HCT116 (cell line): ENCODE results near the gene RTL10. TPM values are rescaled to one million over a fixed set of nuclear protein-coding genes. Genes with fewer than 3 reads are reported as not detected.

Experiments
- ATAC-seq: fragments of 200-7000 bp; cut with Tn5 transposase; 2 replicates; pipeline ENCODE4 v1.9.1; 2020; ENCODE audit warnings: mild to moderate bottlenecking, moderate library complexity
- BruUV-seq: library from RNA; stranded (reverse); fragments of 400-500 nt; replicated peaks from 2 replicates; lab custom pipeline; 2021; lab: Mats Ljungman, UMichigan
- CTCF ChIA-PET: fragments of 300-600 bp; sonication (Branson Sonifier 250); formaldehyde crosslinking; loops from one replicate; lab custom pipeline; 2021; ENCODE audit warnings: antibody characterized with exemption; lab: Charles Lee
- POLR2A ChIA-PET: fragments of 300-600, 350-600 bp; sonication (Branson Sonifier 250); formaldehyde crosslinking; loops from one replicate; lab custom pipeline; 2021; ENCODE audit warnings: antibody characterized with exemption; lab: Charles Lee
- RAD21 ChIA-PET, 2 experiments: fragments of 300-600 bp; sonication (Branson Sonifier 250); formaldehyde crosslinking; loops; one replicate each; lab custom pipeline; 2023; ENCODE audit warnings: low total read pairs in 2 of 2; ENCODE audit not compliant: uncharacterized antibody in 2 of 2, unreplicated experiment in 2 of 2, low non-redundant PET in 1 of 2; lab: Charles Lee
- DNase-seq: peaks from one replicate; pipeline ENCODE4 v3.0.0-alpha.2; 2010; ENCODE audit warnings: low read depth, low spot score
- H2AFZ ChIP-seq: fragments of 200-600 bp; shearing (Covaris generic), sonication (generic); 2 replicates; pipeline ENCODE4 v1.6.1; 2017; ENCODE audit warnings: low read depth, mixed run types, mixed read lengths, antibody characterized with exemption, low read length; ENCODE audit not compliant: poor library complexity, severe bottlenecking
- H3K27ac ChIP-seq: 2 replicates; pipeline ENCODE4 v1.5.1; 2012; ENCODE audit warnings: low read depth, low read length
- H3K27me3 ChIP-seq: fragments of 200-600 bp; sonication (generic); 2 replicates; pipeline ENCODE4 v1.6.1; 2016; ENCODE audit warnings: mixed run types, low read length, mixed read lengths; ENCODE audit not compliant: insufficient read depth
- H3K36me3 ChIP-seq, 2 experiments: fragments of 200-500 bp in 1 of 2; fragments of 200-600 bp in 1 of 2; sonication (Bioruptor generic) in 1 of 2; sonication (generic) in 1 of 2; 2 replicates each; pipeline versions ENCODE4 v1.5.1 to v1.6.1; 2014 to 2016; ENCODE audit warnings: low read length in 2 of 2, inconsistent platforms in 1 of 2, mixed read lengths in 1 of 2, mixed run types in 1 of 2; ENCODE audit not compliant: insufficient read depth in 2 of 2, control insufficient read depth in 1 of 2
- H3K4me1 ChIP-seq, 2 experiments: fragments of 200-600 bp in 1 of 2; sonication (generic) in 1 of 2; 2 replicates each; pipeline versions ENCODE4 v1.5.1 to v1.6.1; 2012 to 2017; ENCODE audit warnings: low read length in 2 of 2, inconsistent platforms in 1 of 2, mild to moderate bottlenecking in 1 of 2, mixed read lengths in 1 of 2, mixed run types in 1 of 2, moderate library complexity in 1 of 2; ENCODE audit not compliant: insufficient read depth in 2 of 2, control insufficient read depth in 1 of 2
- H3K4me2 ChIP-seq: fragments of 200-600 bp; sonication (generic); 2 replicates; pipeline ENCODE4 v1.6.1; 2017; ENCODE audit warnings: mixed run types, low read length, mixed read lengths
- H3K4me3 ChIP-seq, 2 experiments: fragments of 200-600 bp in 1 of 2; sonication (generic) in 1 of 2; replicated peaks in 1 of 2; 2 replicates each; pipeline ENCODE4 v1.5.1; 2011 to 2016; ENCODE audit warnings: low read length in 2 of 2, control low read depth in 1 of 2, low read depth in 1 of 2, mild to moderate bottlenecking in 1 of 2, mixed read lengths in 1 of 2, mixed run types in 1 of 2
- H3K79me2 ChIP-seq: fragments of 200-600 bp; sonication (generic); 2 replicates; pipeline ENCODE4 v1.6.1; 2017; ENCODE audit warnings: mild to moderate bottlenecking, mixed run types, low read length, moderate library complexity, mixed read lengths; ENCODE audit not compliant: insufficient read depth
- H3K9ac ChIP-seq: fragments of 200-600 bp; sonication (generic); 2 replicates; pipeline ENCODE4 v1.6.1; 2016; ENCODE audit warnings: low read length, mixed read lengths
- H3K9me2 ChIP-seq: fragments of 200-600 bp; sonication (generic), shearing (Covaris generic); 2 replicates; pipeline ENCODE4 v1.6.1; 2017; ENCODE audit warnings: mixed run types, mild to moderate bottlenecking, moderate library complexity; ENCODE audit not compliant: insufficient read depth
- H3K9me3 ChIP-seq, 2 experiments: fragments of 200-500 bp in 1 of 2; fragments of 200-600 bp in 1 of 2; sonication (Bioruptor generic) in 1 of 2; sonication (generic) in 1 of 2; 2 replicates each; pipeline ENCODE4 v1.6.1; 2014 to 2017; ENCODE audit warnings: low read length in 2 of 2, mixed read lengths in 2 of 2, inconsistent platforms in 1 of 2, low read depth in 1 of 2, mild to moderate bottlenecking in 1 of 2, mixed run types in 1 of 2, moderate library complexity in 1 of 2; ENCODE audit not compliant: control insufficient read depth in 1 of 2, insufficient read depth in 1 of 2
- H4K20me1 ChIP-seq: fragments of 200-600 bp; sonication (generic), shearing (Covaris generic); 2 replicates; pipeline ENCODE4 v1.6.1; 2017; ENCODE audit warnings: mixed run types, mild to moderate bottlenecking, moderate library complexity; ENCODE audit not compliant: insufficient read depth
- CBX3 ChIP-seq: IDR thresholded peaks from 2 replicates; pipeline ENCODE4 v1.6.1; 2012; ENCODE audit warnings: low read depth
- EGR1 ChIP-seq: IDR thresholded peaks from 2 replicates; pipeline ENCODE4 v1.6.1; 2012; ENCODE audit warnings: low read depth
- ELF1 ChIP-seq: IDR thresholded peaks from 2 replicates; pipeline ENCODE4 v1.6.1; 2012; ENCODE audit warnings: low read depth, borderline replicate concordance
- EZH2phosphoT487 ChIP-seq: fragments of 200-600 bp; IDR thresholded peaks from 2 replicates; pipeline ENCODE4 v1.6.1; 2018; ENCODE audit warnings: antibody characterized with exemption, borderline replicate concordance
- JUND ChIP-seq: IDR thresholded peaks from 2 replicates; pipeline ENCODE4 v1.6.1; 2012
- POLR2AphosphoS5 ChIP-seq: IDR thresholded peaks from 2 replicates; pipeline ENCODE4 v1.6.1; 2011; ENCODE audit warnings: mild to moderate bottlenecking, low read depth, low read length, moderate library complexity
- RAD21 ChIP-seq: IDR thresholded peaks from 2 replicates; pipeline ENCODE4 v1.6.1; 2012; ENCODE audit warnings: low read depth, mild to moderate bottlenecking
- SIN3A ChIP-seq: IDR thresholded peaks from 2 replicates; pipeline ENCODE4 v1.6.1; 2012; ENCODE audit warnings: low read depth
- SP1 ChIP-seq: IDR thresholded peaks from 2 replicates; pipeline ENCODE4 v1.6.1; 2012; ENCODE audit warnings: low read depth
- SRF ChIP-seq: IDR thresholded peaks from 2 replicates; pipeline ENCODE4 v1.6.1; 2012; ENCODE audit warnings: low read depth
- TCF7L2 ChIP-seq: IDR thresholded peaks from 2 replicates; pipeline ENCODE4 v1.7.0; 2011; ENCODE audit warnings: borderline replicate concordance, inconsistent platforms; ENCODE audit not compliant: insufficient read depth, insufficient read length; ENCODE audit errors: extremely low read depth
- YY1 ChIP-seq: IDR thresholded peaks from 2 replicates; pipeline ENCODE4 v1.6.1; 2011; ENCODE audit warnings: low read length, low read depth, moderate library complexity, mild to moderate bottlenecking; ENCODE audit not compliant: insufficient replicate concordance; ENCODE audit errors: extremely low read depth
- ZFX ChIP-seq: fragments of 450-650 bp; IDR thresholded peaks from 2 replicates; pipeline ENCODE4 v1.6.1; 2017
- ZNF274 ChIP-seq: fragments of 200-500 bp; sonication (Bioruptor generic); IDR thresholded peaks from 2 replicates; pipeline ENCODE4 v1.6.1; 2014; ENCODE audit warnings: mild to moderate bottlenecking, low read depth, low read length, inconsistent platforms
- intact Hi-C: fragments of 100-400 bp; cut with micrococcal nuclease; formaldehyde crosslinking; loops from 2 replicates; pipeline ENCODE4 v1.10.0; 2022
- total RNA-seq: library from RNA; stranded (reverse); gene quantifications from one replicate; pipeline ENCODE4 v1.2.1, GENCODE V29; 2021; ENCODE audit not compliant: unreplicated experiment
- TF ChIP-seq, protein P1 (sequence below): IDR thresholded peaks from 2 replicates; pipeline ENCODE4 v1.6.1; 2012
- TF ChIP-seq, protein P2 (sequence below): IDR thresholded peaks from 2 replicates; pipeline ENCODE4 v1.6.1; 2012; ENCODE audit warnings: low read depth
- TF ChIP-seq, protein P3 (sequence below), 3 experiments: fragments of 200-600 bp in 1 of 3; sonication (generic) in 1 of 3; IDR thresholded peaks in 2 of 3; conservative IDR thresholded peaks in 1 of 3; 2 replicates each; pipeline ENCODE4 v1.5.1; 2012 to 2017; ENCODE audit warnings: low read depth in 2 of 3, low read length in 2 of 3, antibody characterized with exemption in 1 of 3, borderline replicate concordance in 1 of 3, control low read depth in 1 of 3, mild to moderate bottlenecking in 1 of 3, mixed read lengths in 1 of 3, mixed run types in 1 of 3, moderate library complexity in 1 of 3; ENCODE audit not compliant: insufficient read depth in 1 of 3

The RTL10 gene
- total RNA-seq, 1 experiment from 2014 or later: 24.6 TPM

DNA sequence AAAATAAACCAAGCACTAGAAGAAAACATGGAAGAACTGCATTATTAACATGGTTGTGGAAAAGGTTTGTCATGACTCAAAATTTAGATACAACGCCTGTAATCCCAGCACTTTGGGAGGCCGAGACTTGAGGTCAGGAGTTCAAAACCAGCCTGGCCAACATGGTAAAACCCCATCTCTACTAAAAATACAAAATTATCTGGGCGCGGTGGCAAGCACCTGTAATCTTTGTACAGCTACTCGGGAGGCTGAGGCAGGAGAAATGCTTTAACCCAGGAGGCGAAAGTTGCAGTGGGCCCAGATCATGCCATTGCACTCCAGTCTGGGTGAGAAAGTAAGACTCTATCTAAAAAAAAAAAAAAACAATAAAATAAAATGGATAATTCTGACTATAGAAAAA is 23.7 kb downstream of the RTL10 start:
- ChIA-PET RAD21 (no interaction called here), CTCF (no interaction called here), POLR2A (no interaction called here)
- Histone ChIP-seq H3K4me1 (no peaks in the 10 kb centered on the region), H3K9ac (no peak overlapping the region), H3K79me2 (no peaks in the 10 kb centered on the region), H3K4me3 (no peak overlapping the region), H3K4me2 (no peak overlapping the region), H4K20me1 (no peaks in the 10 kb centered on the region; the same call in none of the 2 replicates), H3K9me2 (no peaks in the 10 kb centered on the region), H2AFZ (no peak overlapping the region), H3K27ac (no peak overlapping the region), H3K9me3 (no peaks in the 10 kb centered on the region), H3K27me3 (no peaks in the 10 kb centered on the region), H3K36me3 (no peaks in the 10 kb centered on the region)
- intact Hi-C loops: no loop called here
- ATAC-seq (no peak), DNase-seq (no peak)
- TF ChIP-seq, protein P1, sequence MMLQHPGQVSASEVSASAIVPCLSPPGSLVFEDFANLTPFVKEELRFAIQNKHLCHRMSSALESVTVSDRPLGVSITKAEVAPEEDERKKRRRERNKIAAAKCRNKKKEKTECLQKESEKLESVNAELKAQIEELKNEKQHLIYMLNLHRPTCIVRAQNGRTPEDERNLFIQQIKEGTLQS: no peak
- TF ChIP-seq ZNF274 (no peak), EZH2phosphoT487 (no peak), EGR1 (no peak), SIN3A (no peak), YY1 (no peak), ZFX (no peak), ELF1 (no peak), SRF (no peak), CBX3 (no peak), RAD21 (no peak), TCF7L2 (no peak), JUND (no peak), POLR2AphosphoS5 (no peak), SP1 (no peak)
- TF ChIP-seq, protein P2, sequence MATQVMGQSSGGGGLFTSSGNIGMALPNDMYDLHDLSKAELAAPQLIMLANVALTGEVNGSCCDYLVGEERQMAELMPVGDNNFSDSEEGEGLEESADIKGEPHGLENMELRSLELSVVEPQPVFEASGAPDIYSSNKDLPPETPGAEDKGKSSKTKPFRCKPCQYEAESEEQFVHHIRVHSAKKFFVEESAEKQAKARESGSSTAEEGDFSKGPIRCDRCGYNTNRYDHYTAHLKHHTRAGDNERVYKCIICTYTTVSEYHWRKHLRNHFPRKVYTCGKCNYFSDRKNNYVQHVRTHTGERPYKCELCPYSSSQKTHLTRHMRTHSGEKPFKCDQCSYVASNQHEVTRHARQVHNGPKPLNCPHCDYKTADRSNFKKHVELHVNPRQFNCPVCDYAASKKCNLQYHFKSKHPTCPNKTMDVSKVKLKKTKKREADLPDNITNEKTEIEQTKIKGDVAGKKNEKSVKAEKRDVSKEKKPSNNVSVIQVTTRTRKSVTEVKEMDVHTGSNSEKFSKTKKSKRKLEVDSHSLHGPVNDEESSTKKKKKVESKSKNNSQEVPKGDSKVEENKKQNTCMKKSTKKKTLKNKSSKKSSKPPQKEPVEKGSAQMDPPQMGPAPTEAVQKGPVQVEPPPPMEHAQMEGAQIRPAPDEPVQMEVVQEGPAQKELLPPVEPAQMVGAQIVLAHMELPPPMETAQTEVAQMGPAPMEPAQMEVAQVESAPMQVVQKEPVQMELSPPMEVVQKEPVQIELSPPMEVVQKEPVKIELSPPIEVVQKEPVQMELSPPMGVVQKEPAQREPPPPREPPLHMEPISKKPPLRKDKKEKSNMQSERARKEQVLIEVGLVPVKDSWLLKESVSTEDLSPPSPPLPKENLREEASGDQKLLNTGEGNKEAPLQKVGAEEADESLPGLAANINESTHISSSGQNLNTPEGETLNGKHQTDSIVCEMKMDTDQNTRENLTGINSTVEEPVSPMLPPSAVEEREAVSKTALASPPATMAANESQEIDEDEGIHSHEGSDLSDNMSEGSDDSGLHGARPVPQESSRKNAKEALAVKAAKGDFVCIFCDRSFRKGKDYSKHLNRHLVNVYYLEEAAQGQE: no peak
- TF ChIP-seq, protein P3, sequence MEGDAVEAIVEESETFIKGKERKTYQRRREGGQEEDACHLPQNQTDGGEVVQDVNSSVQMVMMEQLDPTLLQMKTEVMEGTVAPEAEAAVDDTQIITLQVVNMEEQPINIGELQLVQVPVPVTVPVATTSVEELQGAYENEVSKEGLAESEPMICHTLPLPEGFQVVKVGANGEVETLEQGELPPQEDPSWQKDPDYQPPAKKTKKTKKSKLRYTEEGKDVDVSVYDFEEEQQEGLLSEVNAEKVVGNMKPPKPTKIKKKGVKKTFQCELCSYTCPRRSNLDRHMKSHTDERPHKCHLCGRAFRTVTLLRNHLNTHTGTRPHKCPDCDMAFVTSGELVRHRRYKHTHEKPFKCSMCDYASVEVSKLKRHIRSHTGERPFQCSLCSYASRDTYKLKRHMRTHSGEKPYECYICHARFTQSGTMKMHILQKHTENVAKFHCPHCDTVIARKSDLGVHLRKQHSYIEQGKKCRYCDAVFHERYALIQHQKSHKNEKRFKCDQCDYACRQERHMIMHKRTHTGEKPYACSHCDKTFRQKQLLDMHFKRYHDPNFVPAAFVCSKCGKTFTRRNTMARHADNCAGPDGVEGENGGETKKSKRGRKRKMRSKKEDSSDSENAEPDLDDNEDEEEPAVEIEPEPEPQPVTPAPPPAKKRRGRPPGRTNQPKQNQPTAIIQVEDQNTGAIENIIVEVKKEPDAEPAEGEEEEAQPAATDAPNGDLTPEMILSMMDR (IDR thresholded peaks at IDR 0.05 in 2 of 3, conservative IDR thresholded peaks at IDR 0.05 in 1 of 3; ENCODE audit: borderline replicate concordance in 1 of 3, insufficient read depth in 1 of 3, low read depth in 2 of 3, low read length in 2 of 3): no peak
- no TSS peak for BruUV-seq
